ENCODE data around the gene TSC1.
A peak's percentile ranks its signal among the peaks of the same experiment; 100 is the strongest.

DNA sequence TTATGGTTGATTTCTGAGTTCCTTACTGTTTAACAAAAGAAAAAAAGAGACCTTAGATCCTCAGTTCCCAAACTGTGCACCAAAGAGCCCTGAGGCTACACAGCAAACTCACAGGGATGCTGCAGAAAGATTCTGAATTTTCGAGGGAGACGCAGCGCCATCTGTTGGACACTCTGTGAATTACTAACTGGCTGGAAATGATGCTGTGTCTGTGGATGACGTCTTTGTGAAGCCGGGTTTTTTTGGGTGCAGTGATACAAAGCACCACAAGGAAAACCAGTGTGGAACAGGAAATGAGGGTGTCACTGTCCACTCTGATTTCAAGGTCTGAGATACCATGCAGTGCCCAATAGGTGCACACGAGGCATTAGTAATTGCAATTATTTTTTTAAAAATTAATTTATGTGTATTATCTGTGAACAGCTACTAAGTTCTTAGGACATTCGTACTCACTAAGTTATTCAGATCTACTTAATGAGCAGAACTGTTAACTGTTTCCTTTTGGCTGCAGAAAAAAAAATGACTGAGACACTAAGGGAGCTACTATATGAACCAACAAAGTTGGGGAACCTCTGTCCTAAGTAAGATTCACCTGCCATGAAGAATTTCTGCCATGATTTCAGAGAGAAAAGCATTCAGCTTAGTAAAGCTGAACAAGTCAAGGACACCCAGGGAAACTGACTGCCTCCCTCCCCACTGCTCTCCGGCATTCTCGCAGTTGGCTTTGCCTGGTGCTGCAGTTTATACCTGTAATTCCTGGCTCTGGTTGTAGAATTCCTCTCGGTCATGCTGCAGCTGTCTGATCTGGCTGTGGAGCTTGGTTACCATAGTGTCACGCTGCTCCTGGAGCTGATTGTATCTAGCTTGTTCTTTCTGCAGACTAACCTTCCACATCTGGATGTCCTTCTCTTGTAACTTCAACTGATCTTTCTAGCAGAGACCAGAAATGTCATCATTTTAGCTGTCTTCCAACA, 42.3 kb downstream of the TSC1 start:
- TF ChIP-seq, protein P1, sequence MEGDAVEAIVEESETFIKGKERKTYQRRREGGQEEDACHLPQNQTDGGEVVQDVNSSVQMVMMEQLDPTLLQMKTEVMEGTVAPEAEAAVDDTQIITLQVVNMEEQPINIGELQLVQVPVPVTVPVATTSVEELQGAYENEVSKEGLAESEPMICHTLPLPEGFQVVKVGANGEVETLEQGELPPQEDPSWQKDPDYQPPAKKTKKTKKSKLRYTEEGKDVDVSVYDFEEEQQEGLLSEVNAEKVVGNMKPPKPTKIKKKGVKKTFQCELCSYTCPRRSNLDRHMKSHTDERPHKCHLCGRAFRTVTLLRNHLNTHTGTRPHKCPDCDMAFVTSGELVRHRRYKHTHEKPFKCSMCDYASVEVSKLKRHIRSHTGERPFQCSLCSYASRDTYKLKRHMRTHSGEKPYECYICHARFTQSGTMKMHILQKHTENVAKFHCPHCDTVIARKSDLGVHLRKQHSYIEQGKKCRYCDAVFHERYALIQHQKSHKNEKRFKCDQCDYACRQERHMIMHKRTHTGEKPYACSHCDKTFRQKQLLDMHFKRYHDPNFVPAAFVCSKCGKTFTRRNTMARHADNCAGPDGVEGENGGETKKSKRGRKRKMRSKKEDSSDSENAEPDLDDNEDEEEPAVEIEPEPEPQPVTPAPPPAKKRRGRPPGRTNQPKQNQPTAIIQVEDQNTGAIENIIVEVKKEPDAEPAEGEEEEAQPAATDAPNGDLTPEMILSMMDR (IDR thresholded peaks at IDR 0.05): peak; percentile 93 to 94
- no peak for TF ChIP-seq EP300 (IDR thresholded peaks at IDR 0.05)

Measured in suprapubic skin (tissue), 3 donors.